ENCODE results near the gene CLECL1.

- no peak for TF ChIP-seq CTCF (IDR thresholded peaks at IDR 0.05 in 4 of 5, conservative IDR thresholded peaks at IDR 0.05 in 1 of 5)
- no peak for TF ChIP-seq POLR2A (IDR thresholded peaks at IDR 0.05)
Measured at GRCh38 chr12:9699269-9699897, 33.5 kb downstream of the CLECL1 start.
